Panc1 (cell line): Measurements from ENCODE around the gene CD22. TPM values are rescaled to one million over a fixed set of nuclear protein-coding genes. Genes with fewer than 3 reads are reported as not detected.

ENCODE experiments used
- ATAC-seq: fragments of 200-7000 bp; cut with Tn5 transposase; 2 replicates; pipeline ENCODE4 v1.9.1; 2020; ENCODE audit warnings: mild to moderate bottlenecking, moderate library complexity
- BruUV-seq: library from RNA; stranded (reverse); fragments of 400-500 nt; replicated peaks from 2 replicates; lab custom pipeline; 2021; lab: Mats Ljungman, UMichigan
- CTCF ChIA-PET: fragments of 300-600 bp; sonication (Branson Sonifier 250); formaldehyde crosslinking; loops from one replicate; lab custom pipeline; 2022; ENCODE audit warnings: antibody characterized with exemption; lab: Charles Lee
- POLR2A ChIA-PET: fragments of 300-600 bp; sonication (Branson Sonifier 250); formaldehyde crosslinking; loops from one replicate; lab custom pipeline; 2022; ENCODE audit warnings: antibody characterized with exemption; lab: Charles Lee
- DNase-seq: peaks from one replicate; pipeline ENCODE4 v3.0.0-alpha.2; 2010; ENCODE audit warnings: low read depth, low spot score
- H3K27ac ChIP-seq: 2 replicates; pipeline ENCODE4 v1.5.1; 2011; ENCODE audit warnings: mild to moderate bottlenecking, low read length, inconsistent platforms
- H3K27me3 ChIP-seq: fragments of 200-500 bp; sonication (Bioruptor generic); 2 replicates; pipeline ENCODE4 v1.6.0; 2014; ENCODE audit warnings: low read length, inconsistent platforms; ENCODE audit not compliant: control insufficient read depth, insufficient read depth
- H3K36me3 ChIP-seq: fragments of 200-500 bp; sonication (Bioruptor generic); 2 replicates; pipeline ENCODE4 v1.5.1; 2014; ENCODE audit warnings: inconsistent platforms, mild to moderate bottlenecking, low read length, moderate library complexity; ENCODE audit not compliant: control insufficient read depth, insufficient read depth
- H3K4me1 ChIP-seq: 2 replicates; pipeline ENCODE4 v1.5.1; 2011; ENCODE audit warnings: inconsistent platforms, mild to moderate bottlenecking, low read length, moderate library complexity; ENCODE audit not compliant: control insufficient read depth, insufficient read depth
- H3K4me3 ChIP-seq, 2 experiments: 2 replicates each; pipeline ENCODE4 v1.5.1; 2011 to 2012; ENCODE audit warnings: low read depth in 2 of 2, low read length in 2 of 2, mild to moderate bottlenecking in 2 of 2, inconsistent platforms in 1 of 2, moderate library complexity in 1 of 2
- H3K9me3 ChIP-seq: fragments of 200-500 bp; sonication (Bioruptor generic); 2 replicates; pipeline ENCODE4 v1.5.1; 2014; ENCODE audit warnings: low read depth, mild to moderate bottlenecking, inconsistent platforms, low read length, moderate library complexity; ENCODE audit not compliant: control insufficient read depth, insufficient read depth
- POLR2AphosphoS5 ChIP-seq: IDR thresholded peaks from 2 replicates; pipeline ENCODE4 v1.6.1; 2012; ENCODE audit warnings: mild to moderate bottlenecking, low read depth, low read length, moderate library complexity
- SIN3A ChIP-seq: IDR thresholded peaks from 2 replicates; pipeline ENCODE4 v1.6.1; 2012; ENCODE audit warnings: low read depth, mild to moderate bottlenecking, low read length, moderate library complexity, borderline replicate concordance; ENCODE audit not compliant: insufficient read depth
- TCF7L2 ChIP-seq: IDR thresholded peaks from 2 replicates; pipeline ENCODE4 v1.6.1; 2011; ENCODE audit warnings: mild to moderate bottlenecking, low read depth, low read length, inconsistent platforms
- in situ Hi-C: cut with HindIII; loops from 2 replicates; pipeline ENCODE4 v1.10.0; 2016; ENCODE audit warnings: low sequenced_read_pairs, low pct_unique_long_range_greater_than_20kb
- intact Hi-C: fragments of 100-400 bp; cut with micrococcal nuclease; formaldehyde crosslinking; loops from one replicate; pipeline ENCODE4 v1.10.0; 2022; ENCODE audit not compliant: unreplicated experiment
- total RNA-seq: library from RNA; stranded (reverse); gene quantifications from one replicate; pipeline ENCODE4 v1.2.1, GENCODE V29; 2021; ENCODE audit not compliant: unreplicated experiment
- TF ChIP-seq, protein P1 (sequence below): fragments of 450-650 bp; IDR thresholded peaks from 2 replicates; pipeline ENCODE4 v1.5.1; 2017; ENCODE audit warnings: mild to moderate bottlenecking
- TF ChIP-seq, protein P2 (sequence below), 2 experiments: IDR thresholded peaks; 2 replicates each; pipeline ENCODE4 v1.6.1; 2011 to 2012; ENCODE audit warnings: low read depth in 2 of 2, control low read depth in 1 of 2, low read length in 1 of 2, mild to moderate bottlenecking in 1 of 2, moderate library complexity in 1 of 2; ENCODE audit not compliant: insufficient read depth in 1 of 2

The CD22 gene
- total RNA-seq, 1 experiment from 2014 or later, result 0.74 TPM

DNA sequence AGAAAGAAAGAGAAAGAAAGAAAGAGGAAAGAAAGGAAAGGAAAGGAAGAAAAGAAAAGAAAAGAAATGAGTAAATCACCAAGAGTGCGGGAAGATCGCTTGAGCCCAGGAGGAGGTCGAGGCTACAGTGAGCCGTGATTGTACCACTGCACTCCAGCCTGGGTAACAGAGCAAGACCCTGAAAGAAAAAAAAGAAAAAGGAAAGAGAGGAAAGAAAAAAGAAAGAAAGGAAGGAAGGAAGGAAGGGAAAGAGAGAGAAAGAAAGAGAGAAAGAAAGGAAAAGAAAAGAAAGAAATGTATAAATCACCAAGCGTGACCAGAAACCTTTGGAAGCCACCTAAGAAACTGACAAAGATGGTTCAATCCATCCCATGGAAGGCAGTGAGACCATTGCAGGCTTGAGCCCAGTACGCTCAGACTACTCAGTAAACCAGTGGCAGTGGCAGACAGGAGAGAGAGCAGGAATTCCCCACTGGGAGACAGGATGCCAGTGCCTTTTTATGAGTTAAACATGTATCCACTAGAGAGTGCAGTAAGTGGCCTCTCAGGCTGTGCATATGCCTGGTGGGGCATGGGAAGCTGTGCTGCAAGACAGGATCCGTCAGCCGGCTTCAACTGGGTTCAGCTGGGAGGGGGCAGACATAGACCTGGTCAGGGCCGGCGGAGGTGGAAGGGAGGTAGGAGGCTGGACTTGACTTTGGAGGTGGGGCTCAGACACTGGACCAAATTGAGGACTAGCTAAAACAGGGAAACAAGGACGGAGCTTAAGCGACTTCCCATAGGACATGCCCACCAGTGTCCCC, 46.7 kb downstream of the CD22 start:
- H3K27ac ChIP-seq, result no peak overlapping the region
- peaks cover 7% of the 10 kb centered on the region for H3K27me3 ChIP-seq
- ATAC-seq (peak; percentile 67), DNase-seq (no peak)
- ChIA-PET CTCF (interaction anchor here (0.5 to 0.7 kb wide), 2 partner anchors 23 to 317 kb away, joined by 3 read pairs; no protein-coding TSS in a partner anchor), POLR2A (no interaction called here)
- in situ Hi-C loops (no loop called here), intact Hi-C loops (no loop called here)
- no peaks in the 10 kb centered on the region for H3K4me1 ChIP-seq
- H3K36me3 ChIP-seq, result no peaks in the 10 kb centered on the region
- no peak overlapping the region for H3K4me3 ChIP-seq
- BruUV-seq, result no TSS peak
- no peaks in the 10 kb centered on the region for H3K9me3 ChIP-seq
- TF ChIP-seq POLR2AphosphoS5, result no peak
- TF ChIP-seq, protein P1, sequence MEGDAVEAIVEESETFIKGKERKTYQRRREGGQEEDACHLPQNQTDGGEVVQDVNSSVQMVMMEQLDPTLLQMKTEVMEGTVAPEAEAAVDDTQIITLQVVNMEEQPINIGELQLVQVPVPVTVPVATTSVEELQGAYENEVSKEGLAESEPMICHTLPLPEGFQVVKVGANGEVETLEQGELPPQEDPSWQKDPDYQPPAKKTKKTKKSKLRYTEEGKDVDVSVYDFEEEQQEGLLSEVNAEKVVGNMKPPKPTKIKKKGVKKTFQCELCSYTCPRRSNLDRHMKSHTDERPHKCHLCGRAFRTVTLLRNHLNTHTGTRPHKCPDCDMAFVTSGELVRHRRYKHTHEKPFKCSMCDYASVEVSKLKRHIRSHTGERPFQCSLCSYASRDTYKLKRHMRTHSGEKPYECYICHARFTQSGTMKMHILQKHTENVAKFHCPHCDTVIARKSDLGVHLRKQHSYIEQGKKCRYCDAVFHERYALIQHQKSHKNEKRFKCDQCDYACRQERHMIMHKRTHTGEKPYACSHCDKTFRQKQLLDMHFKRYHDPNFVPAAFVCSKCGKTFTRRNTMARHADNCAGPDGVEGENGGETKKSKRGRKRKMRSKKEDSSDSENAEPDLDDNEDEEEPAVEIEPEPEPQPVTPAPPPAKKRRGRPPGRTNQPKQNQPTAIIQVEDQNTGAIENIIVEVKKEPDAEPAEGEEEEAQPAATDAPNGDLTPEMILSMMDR, result no peak
- no peak for TF ChIP-seq TCF7L2
- no peak for TF ChIP-seq SIN3A
- TF ChIP-seq, protein P2, sequence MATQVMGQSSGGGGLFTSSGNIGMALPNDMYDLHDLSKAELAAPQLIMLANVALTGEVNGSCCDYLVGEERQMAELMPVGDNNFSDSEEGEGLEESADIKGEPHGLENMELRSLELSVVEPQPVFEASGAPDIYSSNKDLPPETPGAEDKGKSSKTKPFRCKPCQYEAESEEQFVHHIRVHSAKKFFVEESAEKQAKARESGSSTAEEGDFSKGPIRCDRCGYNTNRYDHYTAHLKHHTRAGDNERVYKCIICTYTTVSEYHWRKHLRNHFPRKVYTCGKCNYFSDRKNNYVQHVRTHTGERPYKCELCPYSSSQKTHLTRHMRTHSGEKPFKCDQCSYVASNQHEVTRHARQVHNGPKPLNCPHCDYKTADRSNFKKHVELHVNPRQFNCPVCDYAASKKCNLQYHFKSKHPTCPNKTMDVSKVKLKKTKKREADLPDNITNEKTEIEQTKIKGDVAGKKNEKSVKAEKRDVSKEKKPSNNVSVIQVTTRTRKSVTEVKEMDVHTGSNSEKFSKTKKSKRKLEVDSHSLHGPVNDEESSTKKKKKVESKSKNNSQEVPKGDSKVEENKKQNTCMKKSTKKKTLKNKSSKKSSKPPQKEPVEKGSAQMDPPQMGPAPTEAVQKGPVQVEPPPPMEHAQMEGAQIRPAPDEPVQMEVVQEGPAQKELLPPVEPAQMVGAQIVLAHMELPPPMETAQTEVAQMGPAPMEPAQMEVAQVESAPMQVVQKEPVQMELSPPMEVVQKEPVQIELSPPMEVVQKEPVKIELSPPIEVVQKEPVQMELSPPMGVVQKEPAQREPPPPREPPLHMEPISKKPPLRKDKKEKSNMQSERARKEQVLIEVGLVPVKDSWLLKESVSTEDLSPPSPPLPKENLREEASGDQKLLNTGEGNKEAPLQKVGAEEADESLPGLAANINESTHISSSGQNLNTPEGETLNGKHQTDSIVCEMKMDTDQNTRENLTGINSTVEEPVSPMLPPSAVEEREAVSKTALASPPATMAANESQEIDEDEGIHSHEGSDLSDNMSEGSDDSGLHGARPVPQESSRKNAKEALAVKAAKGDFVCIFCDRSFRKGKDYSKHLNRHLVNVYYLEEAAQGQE (IDR thresholded peaks at IDR 0.05; ENCODE audit: insufficient read depth in 1 of 2, low read depth in 2 of 2, low read length in 1 of 2), result no peak

DNA sequence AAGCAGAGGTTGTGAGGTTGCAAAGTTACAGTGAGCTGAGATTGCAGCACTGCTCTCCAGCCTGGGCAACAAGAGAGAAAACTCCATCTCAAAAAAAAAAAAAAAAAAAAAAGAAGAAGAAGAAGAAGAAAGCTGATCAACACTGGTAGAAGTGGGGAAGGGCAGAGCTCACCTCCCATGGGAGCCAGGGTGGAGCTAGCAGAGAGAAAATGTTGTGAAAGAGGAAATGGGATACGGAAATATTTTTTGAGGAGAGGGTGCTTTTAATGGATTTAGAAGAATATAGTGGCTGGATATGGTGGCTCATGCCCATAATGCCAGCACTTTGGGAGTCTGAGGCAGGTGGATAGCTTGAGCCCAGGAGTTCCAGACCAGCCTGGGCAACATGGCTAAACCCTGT, 48.7 kb downstream of the CD22 start:
- intact Hi-C loops, result no loop called here
- no peak for ATAC-seq
- TF ChIP-seq, protein P2 (IDR thresholded peaks at IDR 0.05; ENCODE audit: insufficient read depth in 1 of 2, low read depth in 2 of 2, low read length in 1 of 2), result no peak
- TF ChIP-seq TCF7L2, result no peak
- Histone ChIP-seq H3K27me3 (peaks cover 7% of the 10 kb centered on the region), H3K27ac (no peak overlapping the region), H3K9me3 (no peaks in the 10 kb centered on the region), H3K4me3 (no peak overlapping the region), H3K36me3 (no peaks in the 10 kb centered on the region), H3K4me1 (no peaks in the 10 kb centered on the region)
- ChIA-PET POLR2A (interaction anchor here (0.6 kb wide), 1 partner anchor 394 kb away, joined by 4 read pairs; no protein-coding TSS in a partner anchor), CTCF (no interaction called here)
- no TSS peak for BruUV-seq
- DNase-seq, result no peak
- in situ Hi-C loops, result no loop called here
